ENCODE data around the gene PLET1.
"Not testable (repeated sequence)": the region's sequence is repeated elsewhere in the genome, so short reads cannot be mapped to it uniquely, and the experiment has no call there.

Gene PLET1

DNA sequence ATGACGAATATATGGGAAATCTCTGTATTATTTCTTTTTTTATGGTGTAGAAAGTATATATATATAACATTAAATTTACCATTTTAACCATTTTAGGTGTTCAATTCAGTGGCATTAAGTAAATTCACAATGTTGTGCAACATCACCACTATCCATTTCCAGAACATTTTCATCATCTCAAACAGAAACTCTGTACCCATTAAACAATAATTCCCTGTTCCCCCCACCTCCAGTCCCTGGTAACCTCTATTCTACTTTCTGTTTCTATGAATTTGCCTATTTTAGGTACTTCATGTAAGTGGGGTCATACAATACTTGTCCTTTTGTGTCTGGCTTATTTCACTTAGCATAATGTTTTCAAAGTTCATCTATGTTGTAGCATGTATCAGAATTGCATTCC lies 49.8 kb downstream of the PLET1 start:
- DNase-seq = no peak

DNA sequence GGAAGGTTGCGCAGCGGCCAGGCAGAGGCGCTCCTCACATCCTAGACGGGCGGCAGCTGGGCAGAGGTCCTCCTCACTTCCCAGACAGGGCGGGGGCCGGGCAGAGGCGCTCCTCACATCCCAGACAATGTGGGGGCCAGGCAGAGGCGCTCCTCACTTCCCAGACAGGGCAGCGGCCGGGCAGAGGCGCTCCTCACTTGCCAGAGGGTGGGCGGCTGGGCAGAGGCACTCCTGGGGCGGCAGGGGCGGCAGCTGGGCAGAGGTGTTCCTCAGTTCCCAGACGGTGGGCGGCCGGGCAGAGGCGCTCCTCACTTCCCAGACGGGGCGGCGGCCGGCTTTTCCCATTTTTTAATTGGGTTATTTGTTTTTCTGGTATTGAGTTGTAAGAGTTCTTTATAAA lies 54.6 kb downstream of the PLET1 start:
- DNase-seq = no peak

DNA sequence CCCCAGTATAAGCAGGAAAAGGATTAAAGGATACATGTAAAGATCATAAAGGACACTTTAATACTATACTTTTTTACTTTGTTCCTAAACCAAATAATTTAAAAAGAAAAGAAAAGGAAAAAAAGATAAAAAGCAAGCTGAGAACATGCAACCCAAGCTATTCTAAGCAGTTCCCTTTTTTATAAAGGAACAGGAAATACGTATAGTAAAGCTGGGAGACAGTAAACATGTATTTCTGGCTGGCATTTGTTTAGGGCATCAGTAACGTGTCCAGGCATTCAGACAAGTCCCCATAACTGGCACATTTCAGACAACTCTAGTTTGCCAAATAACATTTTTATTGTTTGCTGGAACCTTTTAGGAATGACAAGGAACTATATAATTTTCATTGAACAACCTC lies 60.4 kb downstream of the PLET1 start:
- no peak for DNase-seq

DNA sequence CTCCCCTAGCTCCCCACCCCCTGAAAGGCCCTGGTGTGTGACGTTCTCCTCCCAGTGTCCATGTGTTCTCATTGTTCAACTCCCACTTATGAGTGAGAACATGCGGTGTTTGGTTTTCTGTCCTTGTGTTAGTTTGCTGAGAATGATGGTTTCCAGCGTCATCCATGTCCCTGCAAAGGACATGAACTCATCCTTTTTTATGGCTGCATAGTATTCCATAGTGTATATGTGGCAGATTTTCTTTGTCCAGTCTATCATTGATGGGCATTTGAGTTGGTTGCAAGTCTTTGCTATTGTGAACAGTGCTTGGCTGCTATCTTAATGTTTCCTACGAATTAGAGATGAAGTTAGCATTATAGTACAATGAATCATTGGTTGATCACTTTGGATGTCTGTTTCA lies 61.6 kb downstream of the PLET1 start:
- not testable (repeated sequence) for DNase-seq
